CD14-positive monocyte (primary cell): ENCODE results near the gene CMPK2. TPM values are rescaled to one million over a fixed set of nuclear protein-coding genes. Genes with fewer than 3 reads are reported as not detected.

Source experiments
- DNase-seq, 3 donors: peaks; one replicate each; pipeline ENCODE4 v3.0.0-alpha.2; 2011 to 2022
- H2AFZ ChIP-seq: 2 replicates; pipeline ENCODE4 v1.6.0; 2012; ENCODE audit warnings: mild to moderate bottlenecking, low read depth, low read length, inconsistent platforms; ENCODE audit not compliant: insufficient read depth, poor library complexity, severe bottlenecking
- H3K27ac ChIP-seq, 2 donors: 1 replicate in 1 of 2; 2 replicates in 1 of 2; pipeline ENCODE4 v1.5.1; 2012 to 2013; ENCODE audit warnings: low read length in 2 of 2, control low read depth in 1 of 2, inconsistent platforms in 1 of 2, low read depth in 1 of 2, mild to moderate bottlenecking in 1 of 2
- H3K27me3 ChIP-seq, 2 donors: one replicate each; pipeline versions ENCODE4 v1.6.0 to v1.6.1; 2011 to 2013; ENCODE audit warnings: low read length in 2 of 2; ENCODE audit not compliant: control insufficient read depth in 2 of 2, insufficient read depth in 2 of 2
- H3K36me3 ChIP-seq, 2 donors: replicated peaks in 1 of 2; 1 replicate in 1 of 2; 2 replicates in 1 of 2; pipeline versions ENCODE4 v1.5.1 to v1.6.1; 2012 to 2013; ENCODE audit warnings: low read length in 2 of 2, control low read depth in 1 of 2, inconsistent platforms in 1 of 2, mild to moderate bottlenecking in 1 of 2; ENCODE audit not compliant: insufficient read depth in 2 of 2, control insufficient read depth in 1 of 2
- H3K4me1 ChIP-seq, 2 donors: 1 replicate in 1 of 2; 2 replicates in 1 of 2; pipeline versions ENCODE4 v1.5.1 to v1.6.1; 2012 to 2013; ENCODE audit warnings: low read length in 2 of 2, control low read depth in 1 of 2, inconsistent platforms in 1 of 2, mild to moderate bottlenecking in 1 of 2, moderate library complexity in 1 of 2; ENCODE audit not compliant: insufficient read depth in 2 of 2, control insufficient read depth in 1 of 2
- H3K4me2 ChIP-seq: replicated peaks from 2 replicates; pipeline ENCODE3; 2012; ENCODE audit warnings: low read length, moderate library complexity, mild to moderate bottlenecking; ENCODE audit not compliant: poor library complexity, severe bottlenecking; ENCODE audit errors: extremely low read depth
- H3K4me3 ChIP-seq, 3 experiments: fragments of 200-600 bp in 1 of 3; sonication (generic) in 1 of 3; replicated peaks in 1 of 3; 1 replicate in 2 of 3; 2 replicates in 1 of 3; pipeline ENCODE4 v1.5.1; 2011 to 2013; ENCODE audit warnings: low read length in 3 of 3, mild to moderate bottlenecking in 3 of 3, control low read depth in 2 of 3, low read depth in 2 of 3, inconsistent platforms in 1 of 3, moderate library complexity in 1 of 3
- H3K79me2 ChIP-seq: 2 replicates; pipeline ENCODE4 v1.6.0; 2012; ENCODE audit warnings: mild to moderate bottlenecking, control low read depth, inconsistent platforms, low read length, moderate library complexity; ENCODE audit not compliant: insufficient read depth
- H3K9ac ChIP-seq: 2 replicates; pipeline ENCODE4 v1.6.0; 2017; ENCODE audit warnings: low read length, mild to moderate bottlenecking; ENCODE audit not compliant: insufficient read depth, poor library complexity, severe bottlenecking
- H3K9me3 ChIP-seq, 2 donors: replicated peaks in 1 of 2; 1 replicate in 1 of 2; 2 replicates in 1 of 2; pipeline versions ENCODE4 v1.5.1 to v1.6.1; 2012 to 2013; ENCODE audit warnings: low read length in 2 of 2, control low read depth in 1 of 2; ENCODE audit not compliant: control insufficient read depth in 1 of 2, insufficient read depth in 1 of 2
- H4K20me1 ChIP-seq: 2 replicates; pipeline ENCODE4 v1.6.0; 2012; ENCODE audit warnings: mild to moderate bottlenecking, low read length, control low read depth, moderate library complexity; ENCODE audit not compliant: insufficient read depth
- H3K27ac Mint-ChIP-seq, 7 donors: one replicate each; pipeline ENCODE4 v1.8.0; 2020; ENCODE audit warnings: mild to moderate bottlenecking in 7 of 7, mixed read lengths in 7 of 7, moderate library complexity in 6 of 7, inconsistent platforms in 2 of 7
- H3K27me3 Mint-ChIP-seq, 3 donors: one replicate each; pipeline ENCODE4 v1.8.0; 2021 to 2022; ENCODE audit warnings: low read depth in 3 of 3, mild to moderate bottlenecking in 3 of 3, mixed read lengths in 3 of 3, moderate library complexity in 3 of 3, inconsistent platforms in 1 of 3
- H3K36me3 Mint-ChIP-seq, 2 donors: one replicate each; pipeline ENCODE4 v1.8.0; 2020; ENCODE audit warnings: mixed read lengths in 2 of 2, inconsistent platforms in 1 of 2, mild to moderate bottlenecking in 1 of 2
- H3K4me1 Mint-ChIP-seq: one replicate; pipeline ENCODE4 v1.8.0; 2020; ENCODE audit warnings: mild to moderate bottlenecking, mixed read lengths
- H3K4me3 Mint-ChIP-seq, 2 donors: one replicate each; pipeline ENCODE4 v1.8.0; 2020; ENCODE audit warnings: mild to moderate bottlenecking in 2 of 2, mixed read lengths in 2 of 2, moderate library complexity in 1 of 2
- H3K9me3 Mint-ChIP-seq, 7 donors: one replicate each; pipeline ENCODE4 v1.8.0; 2020 to 2022; ENCODE audit warnings: mixed read lengths in 7 of 7, mild to moderate bottlenecking in 6 of 7, moderate library complexity in 6 of 7, inconsistent platforms in 2 of 7
- WGBS: methylation state at CpG from one replicate; pipeline ENCODE4 v1.1.5; 2013; ENCODE audit warnings: missing lambda C conversion rate; ENCODE audit not compliant: insufficient coverage; 5-methylcytosine and 5-hydroxymethylcytosine counted together
- intact Hi-C, 2 donors: fragments of 100-400 bp; cut with micrococcal nuclease; formaldehyde crosslinking; loops; one replicate each; pipeline versions ENCODE4 v1.15.0 to v1.15.1; 2023
- polyA plus RNA-seq, 3 donors: library from polyadenylated mRNA; depleted of rRNA in 1 of 3; unstranded in 2 of 3; stranded (reverse) in 1 of 3; fragments of 300-500 nt in 2 of 3; fragments of >200 nt in 1 of 3; fragmentation: Illumina TruSeq in 2 of 3; gene quantifications; 1 replicate in 2 of 3; 2 replicates in 1 of 3; pipeline ENCODE4 v1.2.3, GENCODE V29; 2012 to 2021
- TF ChIP-seq, protein P1 (sequence below): fragments of 200-600 bp; IDR thresholded peaks from one replicate; pipeline ENCODE4 v1.8.0; 2022; ENCODE audit warnings: antibody characterized with exemption, mild to moderate bottlenecking

CMPK2 gene
- polyA plus RNA-seq, 3 donors: 12.6 to 18.1 (median 17.0) TPM

DNA sequence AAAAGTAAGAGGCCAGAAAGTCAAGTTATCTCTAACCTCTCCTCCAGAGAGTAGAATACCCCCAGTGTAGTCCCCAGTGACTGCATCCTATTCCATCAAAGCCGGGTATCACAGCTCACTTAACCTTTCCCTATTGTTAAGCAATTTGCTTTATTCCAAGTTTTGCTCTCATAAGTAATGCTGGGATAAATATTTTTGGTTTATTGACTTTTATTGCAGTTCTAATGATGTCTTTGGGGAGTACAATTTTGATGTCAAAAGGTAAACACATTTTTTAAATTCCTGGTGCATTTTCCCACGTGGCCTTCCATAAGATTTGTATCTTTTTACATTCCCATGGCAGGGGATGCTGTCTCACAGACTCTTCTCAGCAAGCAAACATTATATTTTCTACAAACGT lies 43.3 kb downstream of the CMPK2 start:
- no CpG with 5 or more reads among the region's 3 CpGs for WGBS
- Histone ChIP-seq H2AFZ (no peak overlapping the region), H3K4me2 (no peak overlapping the region), H3K4me1 (peaks cover 6 to 8% of the 10 kb centered on the region in 2 donors), H3K36me3 (no peaks in the 10 kb centered on the region), H3K9ac (no peak overlapping the region), H3K27me3 (no peaks in the 10 kb centered on the region), H3K79me2 (no peaks in the 10 kb centered on the region), H3K9me3 (no peaks in the 10 kb centered on the region), H3K27ac (no peak overlapping the region), H4K20me1 (no peaks in the 10 kb centered on the region), H3K4me3 (no peak overlapping the region)
- no peak overlapping the region for H3K27ac Mint-ChIP-seq
- intact Hi-C loops: no loop called here
- H3K9me3 Mint-ChIP-seq: peaks cover 0 to 7% (median 0%) of the 10 kb centered on the region in 7 donors
- no peaks in the 10 kb centered on the region for H3K36me3 Mint-ChIP-seq
- H3K4me3 Mint-ChIP-seq: no peak overlapping the region
- H3K27me3 Mint-ChIP-seq: peaks cover 0 to 7% (median 2%) of the 10 kb centered on the region in 3 donors
- no peak for DNase-seq
- peaks cover 8% of the 10 kb centered on the region for H3K4me1 Mint-ChIP-seq
- TF ChIP-seq, protein P1, sequence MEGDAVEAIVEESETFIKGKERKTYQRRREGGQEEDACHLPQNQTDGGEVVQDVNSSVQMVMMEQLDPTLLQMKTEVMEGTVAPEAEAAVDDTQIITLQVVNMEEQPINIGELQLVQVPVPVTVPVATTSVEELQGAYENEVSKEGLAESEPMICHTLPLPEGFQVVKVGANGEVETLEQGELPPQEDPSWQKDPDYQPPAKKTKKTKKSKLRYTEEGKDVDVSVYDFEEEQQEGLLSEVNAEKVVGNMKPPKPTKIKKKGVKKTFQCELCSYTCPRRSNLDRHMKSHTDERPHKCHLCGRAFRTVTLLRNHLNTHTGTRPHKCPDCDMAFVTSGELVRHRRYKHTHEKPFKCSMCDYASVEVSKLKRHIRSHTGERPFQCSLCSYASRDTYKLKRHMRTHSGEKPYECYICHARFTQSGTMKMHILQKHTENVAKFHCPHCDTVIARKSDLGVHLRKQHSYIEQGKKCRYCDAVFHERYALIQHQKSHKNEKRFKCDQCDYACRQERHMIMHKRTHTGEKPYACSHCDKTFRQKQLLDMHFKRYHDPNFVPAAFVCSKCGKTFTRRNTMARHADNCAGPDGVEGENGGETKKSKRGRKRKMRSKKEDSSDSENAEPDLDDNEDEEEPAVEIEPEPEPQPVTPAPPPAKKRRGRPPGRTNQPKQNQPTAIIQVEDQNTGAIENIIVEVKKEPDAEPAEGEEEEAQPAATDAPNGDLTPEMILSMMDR: no peak

DNA sequence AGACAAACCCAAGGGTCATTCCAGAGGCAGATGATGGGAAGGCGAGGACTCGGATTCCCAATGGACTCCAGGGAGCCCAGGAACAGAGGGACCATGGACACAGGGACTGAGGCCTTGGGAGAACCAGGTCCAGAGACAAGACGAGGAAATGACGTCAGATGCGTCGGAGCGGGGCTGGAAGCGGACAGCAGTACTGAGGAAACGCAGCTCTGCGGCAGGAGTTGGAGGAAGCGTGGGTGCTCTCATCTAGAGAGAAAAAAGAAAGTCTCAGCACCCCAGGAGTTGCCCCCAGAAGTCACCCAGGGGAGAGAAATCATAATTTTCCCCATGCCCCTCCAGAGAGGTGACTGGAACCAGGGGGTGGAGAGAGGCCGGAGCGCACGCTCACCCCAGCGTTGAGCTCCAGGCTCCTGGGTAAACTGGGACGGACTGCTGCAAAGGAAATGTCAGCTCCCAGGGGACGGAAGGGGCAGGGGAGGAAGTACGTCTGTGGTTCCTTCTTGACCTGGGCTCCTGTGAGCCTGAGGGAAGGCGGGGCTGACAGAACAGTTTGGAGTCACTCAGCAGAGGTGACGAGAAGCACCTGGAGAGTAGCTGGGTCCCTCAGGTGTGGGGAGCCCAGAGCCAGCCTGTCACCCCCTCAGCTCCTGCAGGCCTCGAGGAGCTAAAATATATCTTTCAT lies 44.7 kb downstream of the CMPK2 start:
- TF ChIP-seq, protein P1: no peak
- Histone ChIP-seq H3K27me3 (no peaks in the 10 kb centered on the region), H3K4me3 (no peak overlapping the region), H3K27ac (no peak overlapping the region), H3K79me2 (no peaks in the 10 kb centered on the region), H3K36me3 (no peaks in the 10 kb centered on the region), H4K20me1 (no peaks in the 10 kb centered on the region), H3K9ac (no peak overlapping the region), H3K4me1 (no peaks in the 10 kb centered on the region), H3K4me2 (no peak overlapping the region), H3K9me3 (no peaks in the 10 kb centered on the region), H2AFZ (no peak overlapping the region)
- Mint-ChIP-seq H3K9me3 (peaks cover 0 to 2% (median 0%) of the 10 kb centered on the region in 7 donors), H3K36me3 (no peaks in the 10 kb centered on the region), H3K27me3 (peaks cover 0 to 7% (median 4%) of the 10 kb centered on the region in 3 donors), H3K4me1 (no peaks in the 10 kb centered on the region), H3K4me3 (no peak overlapping the region), H3K27ac (no peak overlapping the region)
- no peak for DNase-seq
- 69% methylated on average over 10 of the region's 21 CpGs for WGBS
- intact Hi-C loops: no loop called here
